Right atrium auricular region (tissue), 2 donors: Measurements from ENCODE around the gene C9orf43. TPM values are rescaled to one million over a fixed set of nuclear protein-coding genes. Genes with fewer than 3 reads are reported as not detected.
"Not testable (repeated sequence)": the region's sequence is repeated elsewhere in the genome, so short reads cannot be mapped to it uniquely, and the experiment has no call there.

Source experiments
- DNase-seq: peaks from one replicate; pipeline ENCODE4 v3.0.0-alpha.2; 2019; ENCODE audit warnings: low spot score
- H3K27ac ChIP-seq, 2 donors: fragments of 200-600 bp; sonication (generic); 1 replicate in 1 of 2; 2 replicates in 1 of 2; pipeline ENCODE4 v1.5.1; 2016 to 2019
- H3K27me3 ChIP-seq, 2 donors: fragments of 200-600 bp; sonication (generic); one replicate each; pipeline versions ENCODE4 v1.5.1 to v1.6.0; 2017 to 2019
- H3K36me3 ChIP-seq: fragments of 200-600 bp; sonication (generic); one replicate; pipeline ENCODE4 v1.5.1; 2016
- H3K4me1 ChIP-seq, 2 donors: fragments of 200-600 bp; sonication (generic); one replicate each; pipeline versions ENCODE4 v1.5.1 to v1.6.0; 2017 to 2019
- H3K4me3 ChIP-seq, 2 donors: fragments of 200-600 bp; sonication (generic); 1 replicate in 1 of 2; 2 replicates in 1 of 2; pipeline ENCODE4 v1.5.1; 2017 to 2019; ENCODE audit warnings: mild to moderate bottlenecking in 1 of 2, moderate library complexity in 1 of 2
- H3K9me3 ChIP-seq, 2 donors: fragments of 200-600 bp; sonication (generic); one replicate each; pipeline ENCODE4 v1.5.1; 2019
- total RNA-seq, 2 donors: library from RNA; depleted of rRNA; stranded (reverse); fragments of >200 nt; gene quantifications; one replicate each; pipeline ENCODE4 v1.1.0, GENCODE V29; 2016
- TF ChIP-seq, protein P1 (sequence below), 2 donors: fragments of 200-600 bp; sonication (generic); IDR thresholded peaks; one replicate each; pipeline ENCODE4 v1.5.1; 2019; ENCODE audit warnings: antibody characterized with exemption in 2 of 2

C9orf43 gene
- total RNA-seq, 2 donors from 2014 or later: not detected

DNA sequence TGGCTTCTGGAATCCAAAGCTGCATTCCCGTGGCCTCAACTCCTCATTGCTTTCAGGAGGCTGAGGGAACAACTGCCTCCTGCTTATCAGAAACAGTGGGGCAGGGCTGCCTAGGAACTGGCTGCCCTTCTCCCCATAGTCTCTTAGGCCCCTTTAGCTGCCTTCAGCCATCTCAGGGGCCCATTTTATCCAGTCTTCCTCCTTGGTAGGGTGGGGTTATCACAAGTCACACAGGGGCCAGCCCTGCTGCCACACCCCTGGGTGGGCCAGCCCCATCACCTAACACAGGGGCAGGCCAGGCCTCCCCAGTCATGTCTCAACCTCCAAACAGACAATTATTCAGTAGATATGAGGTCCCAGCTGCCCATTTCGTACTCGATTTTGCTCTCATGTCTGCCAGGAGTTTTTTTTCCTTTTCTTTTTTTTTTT is 13.3 kb upstream of the C9orf43 start:
- Histone ChIP-seq H3K27me3 (no peaks in the 10 kb centered on the region), H3K9me3 (no peaks in the 10 kb centered on the region), H3K4me3 (no peak overlapping the region), H3K36me3 (peaks cover 4% of the 10 kb centered on the region), H3K27ac (no peak overlapping the region), H3K4me1 (peaks cover 0 to 31% of the 10 kb centered on the region in 2 donors)
- TF ChIP-seq, protein P1, sequence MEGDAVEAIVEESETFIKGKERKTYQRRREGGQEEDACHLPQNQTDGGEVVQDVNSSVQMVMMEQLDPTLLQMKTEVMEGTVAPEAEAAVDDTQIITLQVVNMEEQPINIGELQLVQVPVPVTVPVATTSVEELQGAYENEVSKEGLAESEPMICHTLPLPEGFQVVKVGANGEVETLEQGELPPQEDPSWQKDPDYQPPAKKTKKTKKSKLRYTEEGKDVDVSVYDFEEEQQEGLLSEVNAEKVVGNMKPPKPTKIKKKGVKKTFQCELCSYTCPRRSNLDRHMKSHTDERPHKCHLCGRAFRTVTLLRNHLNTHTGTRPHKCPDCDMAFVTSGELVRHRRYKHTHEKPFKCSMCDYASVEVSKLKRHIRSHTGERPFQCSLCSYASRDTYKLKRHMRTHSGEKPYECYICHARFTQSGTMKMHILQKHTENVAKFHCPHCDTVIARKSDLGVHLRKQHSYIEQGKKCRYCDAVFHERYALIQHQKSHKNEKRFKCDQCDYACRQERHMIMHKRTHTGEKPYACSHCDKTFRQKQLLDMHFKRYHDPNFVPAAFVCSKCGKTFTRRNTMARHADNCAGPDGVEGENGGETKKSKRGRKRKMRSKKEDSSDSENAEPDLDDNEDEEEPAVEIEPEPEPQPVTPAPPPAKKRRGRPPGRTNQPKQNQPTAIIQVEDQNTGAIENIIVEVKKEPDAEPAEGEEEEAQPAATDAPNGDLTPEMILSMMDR (IDR thresholded peaks at IDR 0.05): no peak
- DNase-seq: no peak

DNA sequence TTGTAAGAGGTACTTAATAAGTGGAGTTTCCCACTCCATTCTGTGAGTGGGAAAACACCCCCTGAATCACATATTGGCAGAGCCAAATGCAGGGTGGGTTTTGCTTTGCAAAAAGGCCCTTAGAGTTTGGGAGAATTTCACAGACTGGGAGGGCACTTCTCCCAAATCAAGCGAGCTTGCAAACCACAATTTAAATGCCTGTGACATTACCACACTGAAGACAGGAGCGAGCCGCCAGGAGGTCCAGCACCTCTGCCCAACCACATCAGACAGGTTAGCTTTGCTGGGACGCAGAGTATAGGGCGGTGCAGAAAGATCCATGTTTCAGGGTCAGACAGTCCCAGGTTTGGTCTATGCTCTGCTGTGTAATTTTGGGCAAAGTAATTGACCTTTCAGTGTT is 11.8 kb upstream of the C9orf43 start:
- TF ChIP-seq, protein P1 (IDR thresholded peaks at IDR 0.05): no peak
- Histone ChIP-seq H3K4me3 (no peak overlapping the region), H3K27ac (no peak overlapping the region), H3K27me3 (no peaks in the 10 kb centered on the region), H3K36me3 (no peaks in the 10 kb centered on the region), H3K9me3 (no peaks in the 10 kb centered on the region), H3K4me1 (peaks cover 0 to 31% of the 10 kb centered on the region in 2 donors)
- no peak for DNase-seq

- no peaks in the 10 kb centered on the region for H3K36me3 ChIP-seq
- H3K27ac ChIP-seq: no peak overlapping the region
- DNase-seq: no peak
- H3K9me3 ChIP-seq: no peaks in the 10 kb centered on the region
- H3K4me3 ChIP-seq: no peak overlapping the region
- no peaks in the 10 kb centered on the region for H3K27me3 ChIP-seq
- TF ChIP-seq, protein P1 (IDR thresholded peaks at IDR 0.05): no peak
- peaks cover 0 to 31% of the 10 kb centered on the region in 2 donors for H3K4me1 ChIP-seq
Observed at GRCh38 chr9:113399646-113400200, 10.8 kb upstream of the C9orf43 start.

DNA sequence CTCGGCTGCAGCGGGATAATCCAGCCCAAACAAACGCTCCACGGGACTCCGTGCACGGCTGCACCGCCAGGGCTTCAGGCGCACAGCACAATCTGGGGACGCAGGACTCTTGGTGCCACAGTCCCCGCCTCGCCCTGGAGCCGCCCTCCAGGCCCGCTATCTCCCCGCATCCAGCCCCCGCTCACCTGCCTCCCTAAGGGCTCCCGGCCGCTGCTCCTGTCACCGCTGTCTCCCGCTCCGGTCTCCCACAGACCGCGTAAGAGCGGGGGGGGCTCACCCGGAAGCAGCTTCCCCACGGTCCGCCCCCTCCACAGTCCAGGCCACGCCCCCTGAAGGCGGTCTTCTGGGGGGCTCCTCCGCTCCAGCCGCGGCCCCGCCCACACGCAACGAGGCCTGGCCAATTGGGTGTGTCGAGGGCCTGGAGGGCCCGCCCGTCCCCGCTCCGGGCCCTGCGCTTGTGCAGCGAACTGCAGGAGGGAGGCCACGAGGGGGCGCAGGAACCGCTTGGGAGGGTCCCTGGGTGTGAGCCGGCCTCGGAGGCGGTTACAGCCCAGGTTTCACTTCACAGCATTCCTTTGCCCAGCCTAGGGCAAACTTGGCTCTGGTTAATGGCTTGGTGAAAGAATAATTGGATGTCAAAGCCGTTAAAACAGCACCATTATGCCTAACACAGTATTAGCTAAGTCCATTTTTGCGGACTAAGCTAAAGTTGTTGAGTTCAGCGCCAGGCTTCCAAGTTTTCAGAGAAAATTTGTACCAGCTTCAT is 9.3 kb upstream of the C9orf43 start, which contains the start of gene ALAD:
TSS of gene ALAD (minus strand) at position 258 of the 766 bp plus-strand sequence. CDS start 7,725 bp downstream, outside the sequence.
- DNase-seq: peak; percentile 97
- H3K36me3 ChIP-seq: no peaks in the 10 kb centered on the region

GRCh38 chr9:113403646-113404045 is 6.9 kb upstream of the C9orf43 start:
- Histone ChIP-seq H3K9me3 (no peaks in the 10 kb centered on the region), H3K27ac (no peak overlapping the region), H3K27me3 (no peaks in the 10 kb centered on the region), H3K36me3 (peaks cover 17% of the 10 kb centered on the region), H3K4me3 (no peak overlapping the region), H3K4me1 (peaks cover 0 to 30% of the 10 kb centered on the region in 2 donors)
- no peak for DNase-seq
- TF ChIP-seq, protein P1 (IDR thresholded peaks at IDR 0.05): no peak

More for the DNA sequence above, 9.3 kb upstream of the C9orf43 start, which contains the start of gene ALAD:
- TF ChIP-seq, protein P1 (IDR thresholded peaks at IDR 0.05): peak; percentile 84 to 93
- Histone ChIP-seq H3K4me1 (peaks cover 0 to 31% of the 10 kb centered on the region in 2 donors), H3K27me3 (no peaks in the 10 kb centered on the region), H3K27ac (peak within 1 kb of the TSS; percentile 74 to 77), H3K9me3 (no peaks in the 10 kb centered on the region), H3K4me3 (peak within 1 kb of the TSS; percentile 84 to 89)

GRCh38 chr9:113406353-113406752 is 4.2 kb upstream of the C9orf43 start:
- peaks cover 0 to 22% of the 10 kb centered on the region in 2 donors for H3K4me1 ChIP-seq
- H3K36me3 ChIP-seq: peaks cover 21% of the 10 kb centered on the region
- not testable (repeated sequence) for H3K9me3 ChIP-seq, H3K27me3 ChIP-seq, H3K4me3 ChIP-seq, H3K27ac ChIP-seq, DNase-seq
